GM19452 (cell line): ENCODE results near the gene OR2AE1.

ENCODE experiments used
- ATAC-seq: cut with Tn5 transposase; IDR thresholded peaks from one replicate; pipeline ENCODE4 v1.9.1; 2021; ENCODE audit not compliant: unreplicated experiment

Gene OR2AE1

DNA sequence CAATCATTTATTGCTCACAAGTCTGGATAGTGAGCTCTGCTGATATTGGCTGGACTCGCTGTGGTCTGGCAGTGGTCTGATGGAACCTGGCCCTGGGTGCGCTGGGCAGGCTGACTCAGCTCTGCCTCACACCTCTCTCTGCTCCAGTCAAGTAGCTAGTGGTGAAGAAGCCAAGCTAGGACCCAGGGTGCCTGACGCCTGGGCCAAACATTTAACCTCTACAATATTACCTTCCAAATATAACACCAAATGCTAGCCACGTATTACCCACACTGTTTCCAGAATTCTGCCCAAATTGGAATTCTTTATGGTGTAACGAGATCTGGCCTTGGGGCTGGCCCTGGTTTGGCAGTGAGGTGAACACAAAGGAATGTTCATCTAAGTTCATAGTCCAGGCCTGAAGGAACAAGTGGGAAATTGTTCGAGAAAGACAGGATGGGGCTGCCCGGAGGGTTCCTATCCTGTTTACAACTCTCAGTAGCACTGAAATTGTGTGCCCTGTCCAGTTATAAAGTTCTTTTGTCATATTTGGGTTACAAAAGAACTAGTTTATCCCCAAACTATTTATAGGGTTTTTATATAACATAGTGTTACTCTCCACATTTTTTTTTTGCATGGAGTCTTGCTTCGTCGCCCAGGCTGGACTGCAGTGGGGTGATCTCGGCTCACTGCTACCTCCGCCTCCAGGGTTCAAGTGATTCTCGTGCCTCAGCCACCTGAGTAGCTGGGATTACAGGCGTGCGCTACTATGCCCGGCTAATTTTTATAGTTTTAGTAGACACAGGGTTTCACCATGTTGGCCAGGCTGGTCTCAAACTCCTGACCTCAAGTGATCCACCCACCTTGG lies 16.3 kb downstream of the OR2AE1 start:
- ATAC-seq, result no peak

DNA sequence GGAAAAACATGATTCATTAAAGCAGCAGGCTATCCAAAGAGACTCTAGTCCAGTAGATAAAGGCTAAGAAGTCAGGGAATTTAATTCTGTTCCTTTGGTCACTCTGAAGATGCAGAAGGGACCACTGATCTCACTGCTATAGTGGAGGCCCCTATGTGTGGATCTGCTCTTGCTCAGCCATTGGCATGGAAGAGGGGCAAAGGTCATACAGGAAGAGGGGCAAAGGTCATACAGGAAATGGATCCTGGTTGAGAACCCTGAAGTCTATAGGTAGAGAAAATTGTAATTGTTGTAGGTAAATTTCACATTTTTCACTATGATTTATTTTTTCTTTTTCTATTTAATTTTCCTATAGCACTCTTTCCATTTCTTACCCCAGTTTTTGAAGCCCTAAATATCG lies 21.6 kb downstream of the OR2AE1 start:
- no peak for ATAC-seq

DNA sequence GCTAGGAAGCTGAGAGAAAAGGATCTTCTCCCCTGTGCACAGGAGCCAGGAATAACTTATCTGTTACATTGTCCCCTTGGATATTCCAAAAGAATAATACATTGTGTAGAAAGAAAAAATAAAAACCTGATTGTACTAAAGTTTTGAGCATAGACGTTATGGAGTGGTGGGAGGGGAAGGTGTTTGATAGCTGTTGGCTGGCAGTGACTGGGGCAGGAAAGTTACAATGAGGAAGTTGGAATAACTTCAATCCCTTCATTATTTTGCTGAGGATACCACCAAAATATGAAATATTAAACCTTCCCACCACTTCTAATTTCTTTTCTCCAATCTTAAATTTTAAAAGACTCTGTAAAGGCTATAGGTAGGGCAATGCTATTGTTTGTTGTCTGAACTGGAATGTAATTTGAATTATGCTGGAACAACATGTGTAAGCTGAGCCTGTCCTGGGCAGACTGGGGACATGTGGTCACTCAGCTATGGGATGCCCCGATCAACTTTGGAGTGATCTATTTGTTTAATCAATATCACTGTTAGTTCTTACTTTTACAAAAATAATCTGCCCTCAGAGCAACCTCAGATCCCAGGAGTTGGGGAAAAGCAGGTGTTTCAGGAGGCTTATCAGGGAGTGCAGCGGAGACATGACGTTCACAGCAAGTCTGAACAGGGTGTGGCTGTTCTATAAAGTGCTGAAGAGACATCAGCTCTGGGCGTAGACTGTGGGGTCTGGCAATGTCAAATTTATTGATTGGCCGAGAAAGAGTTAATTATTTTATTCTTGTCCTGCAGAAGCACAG lies 28.2 kb downstream of the OR2AE1 start:
- ATAC-seq, result no peak

DNA sequence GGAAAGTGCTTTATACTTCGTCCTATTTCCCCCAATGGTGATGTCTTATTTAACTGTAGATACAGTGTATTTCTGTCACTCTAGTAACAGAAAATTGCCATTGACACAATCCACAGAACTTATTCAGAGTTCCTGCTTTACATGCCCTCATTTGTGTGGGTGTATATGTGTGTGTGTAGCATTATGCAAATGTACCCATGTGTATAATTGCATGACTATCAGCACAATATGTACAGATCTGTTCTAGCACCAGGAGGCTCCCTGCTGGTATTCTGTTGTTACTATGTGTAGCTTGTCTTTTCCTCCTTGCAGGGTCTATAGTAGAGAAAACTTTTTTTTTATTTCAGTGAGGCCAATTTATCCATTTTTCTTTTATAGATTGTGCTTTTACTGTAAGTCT lies 32.5 kb downstream of the OR2AE1 start:
- no peak for ATAC-seq

DNA sequence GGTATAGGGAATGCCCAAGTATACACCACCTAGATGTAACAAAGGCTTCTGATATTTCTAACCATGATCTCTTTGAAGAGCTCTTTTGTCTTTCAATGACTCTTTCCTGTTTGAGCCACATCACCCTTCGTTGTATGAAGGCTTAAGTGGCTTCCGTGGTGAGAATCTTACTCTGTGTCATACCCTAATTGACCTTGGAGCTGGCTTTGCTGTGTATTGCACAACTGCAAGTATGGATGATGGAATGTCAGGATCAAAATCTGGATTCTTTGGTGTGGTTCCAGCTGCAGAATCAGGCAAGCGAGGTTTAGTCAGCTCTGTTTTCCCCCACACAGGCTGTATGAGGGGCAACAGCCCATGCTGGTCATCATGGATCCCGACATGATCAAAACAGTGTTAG lies 33.0 kb downstream of the OR2AE1 start:
- ATAC-seq, result no peak

DNA sequence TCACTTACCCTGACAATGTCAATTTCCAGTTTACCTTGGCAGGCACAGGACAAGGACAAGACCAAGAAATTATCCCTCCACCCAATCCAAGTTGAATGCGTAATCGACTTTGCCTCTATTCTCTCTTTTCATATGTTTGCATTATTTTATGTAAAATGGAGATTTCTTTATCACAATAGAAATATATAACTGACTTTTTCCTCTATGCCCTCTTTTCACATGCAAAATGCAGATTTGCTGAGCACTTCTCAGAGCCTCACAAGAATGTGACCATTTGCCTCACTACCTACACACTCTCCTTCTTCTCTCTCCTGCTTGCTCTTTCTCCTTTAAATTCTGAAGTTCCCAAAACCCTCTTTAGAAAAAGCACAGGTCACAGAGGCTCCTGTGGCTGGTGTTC lies 33.9 kb downstream of the OR2AE1 start:
- ATAC-seq, result no peak

DNA sequence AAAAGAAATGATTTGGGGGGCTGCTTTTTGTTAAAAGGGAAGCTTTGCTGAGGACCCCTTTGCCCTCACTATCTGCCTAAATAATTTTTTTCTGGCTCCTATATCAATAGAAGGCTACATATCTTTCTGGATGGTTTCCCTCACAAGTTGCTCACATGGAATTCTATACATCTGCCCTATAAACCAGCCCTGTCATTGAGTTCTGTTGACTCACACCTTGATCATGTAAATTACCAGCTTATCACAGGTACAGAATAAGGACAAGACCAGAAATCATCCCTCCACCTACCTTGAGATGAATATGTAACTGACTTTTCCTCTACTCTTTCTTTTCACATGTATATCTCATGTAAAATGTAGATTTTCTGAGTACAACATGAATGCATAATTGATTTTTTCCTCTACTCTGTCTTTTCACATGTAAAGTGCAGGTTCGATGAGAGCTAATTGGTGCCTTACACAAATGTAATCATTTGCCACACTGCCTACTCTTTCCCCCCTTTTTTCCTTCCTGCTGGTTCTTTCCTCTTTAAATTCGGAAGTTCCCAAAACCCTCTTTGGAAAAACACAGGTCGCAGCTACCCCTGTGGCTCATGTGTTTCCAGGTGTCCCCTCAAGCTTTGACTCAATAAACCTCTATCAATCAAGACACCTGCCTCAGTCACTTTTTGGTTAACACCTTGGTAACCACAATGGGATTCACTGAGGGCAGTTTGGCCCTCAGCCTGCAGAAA lies 36.5 kb downstream of the OR2AE1 start:
- no peak for ATAC-seq

DNA sequence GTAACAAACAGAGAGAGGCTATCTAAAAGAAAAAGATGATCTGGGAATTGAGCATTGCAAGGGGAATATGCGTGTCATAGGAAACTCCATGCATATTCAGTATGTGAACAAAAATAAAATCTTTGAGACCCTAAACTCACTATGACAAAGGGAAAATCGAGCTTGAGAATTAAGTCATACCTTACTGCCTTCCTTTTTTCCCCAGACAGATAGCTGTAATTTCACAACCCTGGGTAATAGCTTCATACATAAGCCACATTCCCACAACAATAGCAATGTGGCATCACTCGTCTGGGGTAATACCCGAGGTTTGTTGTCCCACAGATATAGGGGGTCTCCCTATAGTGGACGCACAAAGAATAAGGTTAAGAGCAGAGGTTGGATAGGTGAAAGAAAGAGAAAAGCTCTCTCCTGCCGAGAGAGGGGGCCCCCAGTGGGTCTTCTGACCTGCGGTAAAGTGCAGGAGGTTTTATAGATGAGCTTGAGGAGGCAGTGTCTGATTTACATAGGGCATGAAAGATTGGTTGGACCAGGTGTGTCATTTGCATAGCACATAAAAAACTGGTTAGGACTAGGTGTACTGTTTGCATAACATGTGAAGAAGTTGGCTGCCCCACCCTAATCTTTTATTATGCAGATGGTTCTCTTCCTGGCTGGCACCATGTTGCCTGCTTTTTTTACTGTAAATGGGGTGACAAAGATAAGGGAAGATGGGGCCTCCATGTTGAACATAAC lies 37.4 kb downstream of the OR2AE1 start:
- no peak for ATAC-seq

DNA sequence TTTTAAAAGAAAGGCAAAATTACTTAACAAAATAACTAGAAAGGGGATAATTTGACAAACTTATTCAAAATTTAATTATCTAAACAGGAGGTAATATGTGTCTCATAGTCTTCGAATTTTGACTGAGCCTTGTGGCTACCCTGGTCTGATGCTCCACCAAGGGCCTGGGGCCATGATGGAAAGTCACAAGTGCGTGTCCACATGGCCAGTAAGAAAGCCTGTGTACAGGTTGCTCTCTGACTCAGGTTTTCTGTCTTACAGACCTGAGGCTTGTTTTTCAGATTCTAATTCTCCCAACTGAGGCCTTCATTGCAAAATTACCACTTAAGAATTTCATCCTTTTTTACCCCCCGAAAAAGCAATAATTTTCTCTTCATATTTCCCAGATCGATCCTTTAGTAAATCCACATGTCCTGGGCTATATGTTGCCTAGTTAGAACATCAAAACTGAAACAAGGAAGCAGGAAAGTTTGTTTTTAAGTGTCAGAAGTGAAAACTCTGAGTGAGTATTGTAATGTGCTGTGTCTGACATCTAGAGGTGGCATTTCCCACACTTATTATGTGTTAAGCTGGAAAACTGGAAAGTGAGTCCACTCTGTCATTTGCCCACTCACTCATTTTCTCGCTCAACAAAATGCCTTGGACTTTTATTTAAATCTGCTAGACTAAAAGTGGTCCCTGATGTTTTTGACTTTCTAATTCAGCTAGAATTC lies 39.0 kb downstream of the OR2AE1 start:
- no peak for ATAC-seq

DNA sequence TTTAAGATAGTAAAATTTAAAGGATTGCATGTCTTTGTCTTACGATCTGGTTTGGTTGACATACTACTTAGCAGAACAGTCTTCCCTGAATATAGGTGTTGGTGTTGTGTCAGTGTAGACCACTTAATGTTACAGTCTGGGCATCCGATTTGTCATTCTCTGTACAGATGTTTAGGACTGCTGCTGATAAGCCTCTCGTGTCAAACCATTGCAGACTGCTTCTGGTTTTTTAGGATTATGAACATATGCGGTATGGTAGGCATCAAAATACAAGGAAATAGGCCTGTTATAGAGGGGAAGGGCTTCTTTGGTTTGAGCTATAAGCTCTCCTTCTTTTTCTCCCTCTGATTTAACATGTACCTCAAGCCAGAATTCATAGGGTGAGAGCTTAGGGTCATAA lies 41.6 kb downstream of the OR2AE1 start:
- no peak for ATAC-seq

DNA sequence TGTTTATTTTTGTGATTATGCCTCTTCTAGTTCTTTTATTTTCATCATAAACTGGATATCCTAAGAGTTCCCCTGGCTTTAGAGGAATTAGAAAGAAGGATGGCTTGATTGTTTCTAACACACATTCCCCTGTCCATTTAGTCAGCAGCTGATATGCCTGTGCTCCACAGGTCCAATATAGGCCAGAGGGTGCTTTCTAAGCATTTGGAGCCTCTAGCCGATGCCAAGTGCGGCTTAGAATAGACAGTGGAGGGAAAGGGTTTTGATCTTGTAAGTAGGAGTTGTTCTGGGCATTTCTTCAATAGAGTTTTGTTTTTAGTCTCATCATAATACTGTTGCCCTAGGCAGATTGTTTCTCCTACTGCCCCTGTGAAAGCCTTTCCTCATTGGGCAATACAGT lies 42.5 kb downstream of the OR2AE1 start:
- ATAC-seq, result no peak

DNA sequence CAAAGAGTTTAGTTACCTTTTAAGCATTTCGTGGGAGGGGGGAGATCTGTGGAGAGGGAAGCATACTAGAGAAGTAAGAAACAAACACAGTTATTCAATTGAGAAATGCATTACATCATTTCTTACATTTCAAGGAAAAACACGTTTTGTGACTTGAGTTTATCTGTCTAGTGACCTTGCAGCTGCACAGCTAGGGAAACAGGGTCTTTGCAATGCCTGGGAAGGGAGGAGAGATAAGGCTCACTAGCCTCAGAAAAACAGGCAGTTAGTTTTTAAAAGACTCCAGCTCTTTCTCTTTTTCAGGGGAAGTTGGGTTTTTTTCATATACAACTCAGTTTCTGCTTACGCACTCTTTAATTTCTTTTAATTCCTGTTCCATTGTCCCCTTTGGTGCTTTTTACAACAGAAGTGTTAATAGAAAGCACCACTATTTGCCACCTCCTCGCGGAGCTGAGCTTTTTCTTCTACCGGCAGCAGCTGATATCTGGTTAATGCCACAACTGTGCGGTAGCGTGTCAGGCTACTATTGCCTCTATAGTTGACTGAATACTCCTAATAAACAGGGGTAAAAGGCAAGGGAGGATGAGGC lies 43.5 kb downstream of the OR2AE1 start:
- ATAC-seq, result no peak

DNA sequence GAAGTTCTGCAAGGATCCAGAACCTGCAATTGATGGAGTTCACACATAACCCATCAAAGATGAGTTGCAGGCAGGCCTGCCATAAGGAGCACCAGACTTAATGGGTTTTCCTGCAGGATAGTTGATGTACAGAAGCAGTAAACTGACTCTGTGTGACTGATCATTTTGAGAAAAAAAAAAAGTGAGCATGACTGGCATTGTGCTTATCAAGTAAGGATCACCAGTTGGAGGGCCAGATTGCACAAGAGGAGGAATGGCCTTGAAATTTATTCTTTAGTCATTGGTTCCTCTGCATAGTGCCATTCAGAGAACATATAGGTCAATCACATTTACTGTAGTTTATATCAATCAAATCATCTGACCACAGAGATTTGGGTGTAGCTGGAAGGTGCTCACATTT lies 45.2 kb downstream of the OR2AE1 start:
- ATAC-seq, result no peak

DNA sequence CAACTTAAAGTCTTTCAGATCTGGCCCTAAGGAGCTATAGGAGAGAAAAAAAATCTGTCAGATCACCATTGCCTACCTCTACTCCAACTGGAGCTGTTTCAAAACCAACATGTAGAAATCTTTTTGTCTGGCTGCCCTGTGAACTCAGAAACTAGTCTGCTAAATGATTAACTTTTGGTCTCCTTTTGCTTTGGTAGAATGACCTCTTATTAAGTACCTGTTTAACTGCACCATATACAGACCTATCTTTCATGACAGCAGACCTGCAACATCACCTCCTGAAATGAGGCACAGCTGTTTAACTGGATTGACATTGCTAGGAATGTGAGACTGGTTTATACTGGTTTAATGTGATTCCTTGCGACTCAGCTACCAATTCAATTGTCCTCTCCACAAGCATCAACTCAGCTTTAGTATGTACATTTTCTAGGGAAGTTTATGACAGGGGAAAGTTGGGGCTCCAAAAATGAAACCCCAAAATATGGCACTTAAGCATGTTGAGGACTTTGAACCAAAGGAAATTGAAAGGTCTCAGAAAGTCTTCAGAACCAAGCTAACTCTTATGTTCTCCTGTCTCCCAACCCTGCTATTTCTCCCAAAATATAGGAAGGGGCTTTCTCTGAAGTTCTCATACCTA lies 47.2 kb downstream of the OR2AE1 start:
- no peak for ATAC-seq

DNA sequence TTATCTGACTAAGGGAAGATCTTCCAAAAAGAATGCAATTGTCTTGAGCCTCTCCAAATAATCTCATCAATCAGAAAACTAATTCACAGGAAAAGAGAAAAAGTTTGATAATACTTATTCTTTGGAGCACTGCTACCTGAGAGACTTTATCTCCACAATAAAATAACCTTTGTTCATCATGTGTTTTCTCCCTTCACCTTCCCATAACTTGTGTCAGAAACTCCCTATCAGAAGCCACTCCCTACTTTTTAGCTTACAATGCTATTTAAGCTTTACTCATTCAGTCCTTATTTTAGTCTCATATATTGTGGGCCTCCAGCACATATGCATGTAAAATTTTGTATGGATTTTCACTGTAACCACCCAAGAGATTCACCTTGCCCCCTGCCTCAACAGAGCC lies 48.0 kb downstream of the OR2AE1 start:
- ATAC-seq, result no peak

DNA sequence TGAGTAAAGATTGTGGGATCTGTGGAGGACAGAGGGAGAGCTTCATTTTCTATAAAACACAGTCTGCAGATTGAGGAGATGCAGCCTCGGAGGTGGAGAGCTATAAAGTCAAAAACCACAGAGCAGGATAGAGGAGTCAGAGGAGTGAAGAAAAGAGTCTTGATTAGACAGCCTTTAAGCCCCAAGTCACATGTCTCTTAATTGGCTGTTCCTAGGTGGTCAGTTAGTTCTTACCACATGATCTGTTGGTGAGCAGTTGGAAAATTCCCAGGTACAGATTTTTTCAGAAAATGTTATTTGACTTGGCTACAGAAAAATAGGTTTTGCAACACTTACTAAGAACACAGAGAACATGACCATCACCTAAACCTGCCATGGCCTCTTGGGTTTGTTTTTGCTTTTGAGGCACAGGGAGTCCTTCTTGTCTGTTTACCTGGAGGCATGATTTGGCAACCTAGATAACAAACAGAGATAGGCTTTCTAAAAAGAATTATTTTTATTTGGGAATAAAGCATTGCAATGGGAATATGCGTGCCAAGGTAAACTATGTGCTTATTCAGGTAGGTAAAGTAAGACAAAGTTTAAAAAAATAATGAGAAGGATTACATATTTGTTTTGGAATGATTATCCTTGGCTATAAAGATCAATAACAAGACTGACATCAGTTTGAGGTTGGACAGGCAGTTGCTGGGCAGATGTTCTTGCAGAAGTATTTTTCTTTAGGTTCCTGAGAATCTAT lies 49.6 kb downstream of the OR2AE1 start:
- ATAC-seq, result no peak
